Measurements from ENCODE around the gene DAAM1.
A peak's percentile ranks its signal among the peaks of the same experiment; 100 is the strongest.

Gene DAAM1

DNA sequence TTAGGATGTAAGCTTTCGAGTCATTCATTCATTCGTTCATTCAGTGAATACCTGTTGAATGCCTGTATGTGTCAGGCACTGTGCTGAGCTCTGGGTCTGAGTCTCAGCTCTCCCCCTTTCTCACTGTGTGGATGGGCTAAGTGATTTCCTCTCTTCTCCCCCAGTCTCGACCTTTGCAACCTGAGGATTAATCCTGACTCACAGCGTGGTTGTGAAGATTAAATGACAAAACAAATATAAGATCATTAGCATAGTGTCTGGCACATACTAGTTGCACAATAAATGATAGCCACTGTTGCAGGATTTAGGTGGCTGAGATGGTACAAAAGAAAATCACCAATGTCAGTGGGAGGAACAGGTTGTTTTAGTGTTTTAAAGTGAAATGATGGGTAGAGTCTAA lies 140.0 kb downstream of the DAAM1 start:
- TF ChIP-seq, protein P1, sequence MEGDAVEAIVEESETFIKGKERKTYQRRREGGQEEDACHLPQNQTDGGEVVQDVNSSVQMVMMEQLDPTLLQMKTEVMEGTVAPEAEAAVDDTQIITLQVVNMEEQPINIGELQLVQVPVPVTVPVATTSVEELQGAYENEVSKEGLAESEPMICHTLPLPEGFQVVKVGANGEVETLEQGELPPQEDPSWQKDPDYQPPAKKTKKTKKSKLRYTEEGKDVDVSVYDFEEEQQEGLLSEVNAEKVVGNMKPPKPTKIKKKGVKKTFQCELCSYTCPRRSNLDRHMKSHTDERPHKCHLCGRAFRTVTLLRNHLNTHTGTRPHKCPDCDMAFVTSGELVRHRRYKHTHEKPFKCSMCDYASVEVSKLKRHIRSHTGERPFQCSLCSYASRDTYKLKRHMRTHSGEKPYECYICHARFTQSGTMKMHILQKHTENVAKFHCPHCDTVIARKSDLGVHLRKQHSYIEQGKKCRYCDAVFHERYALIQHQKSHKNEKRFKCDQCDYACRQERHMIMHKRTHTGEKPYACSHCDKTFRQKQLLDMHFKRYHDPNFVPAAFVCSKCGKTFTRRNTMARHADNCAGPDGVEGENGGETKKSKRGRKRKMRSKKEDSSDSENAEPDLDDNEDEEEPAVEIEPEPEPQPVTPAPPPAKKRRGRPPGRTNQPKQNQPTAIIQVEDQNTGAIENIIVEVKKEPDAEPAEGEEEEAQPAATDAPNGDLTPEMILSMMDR (IDR thresholded peaks at IDR 0.05; ENCODE audit: extremely low read depth, missing control alignments), result no peak

DNA sequence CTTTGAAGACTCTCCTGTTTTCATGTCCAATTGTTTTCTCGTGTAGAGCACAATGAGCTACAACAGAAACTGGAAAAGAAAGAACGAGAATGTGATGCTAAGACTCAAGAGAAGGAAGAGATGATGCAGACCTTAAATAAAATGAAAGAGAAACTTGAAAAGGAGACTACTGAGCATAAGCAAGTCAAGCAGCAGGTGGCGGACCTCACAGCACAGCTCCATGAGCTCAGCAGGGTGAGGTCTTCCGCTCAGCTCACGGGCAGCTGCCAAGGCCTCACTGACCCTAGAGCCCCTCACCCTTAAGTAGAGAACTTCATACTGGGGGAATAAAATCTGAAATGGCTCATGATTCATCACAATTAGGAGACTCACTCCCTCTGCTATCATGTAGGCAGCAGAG lies 142.0 kb downstream of the DAAM1 start:
- TF ChIP-seq, protein P1 (IDR thresholded peaks at IDR 0.05; ENCODE audit: extremely low read depth, missing control alignments), result peak; percentile 21
- DNase-seq (ENCODE audit: low spot score), result peak; percentile 29

More for the DNA sequence above, 140.0 kb downstream of the DAAM1 start:
- no peak for DNase-seq (ENCODE audit: low spot score)

DNA sequence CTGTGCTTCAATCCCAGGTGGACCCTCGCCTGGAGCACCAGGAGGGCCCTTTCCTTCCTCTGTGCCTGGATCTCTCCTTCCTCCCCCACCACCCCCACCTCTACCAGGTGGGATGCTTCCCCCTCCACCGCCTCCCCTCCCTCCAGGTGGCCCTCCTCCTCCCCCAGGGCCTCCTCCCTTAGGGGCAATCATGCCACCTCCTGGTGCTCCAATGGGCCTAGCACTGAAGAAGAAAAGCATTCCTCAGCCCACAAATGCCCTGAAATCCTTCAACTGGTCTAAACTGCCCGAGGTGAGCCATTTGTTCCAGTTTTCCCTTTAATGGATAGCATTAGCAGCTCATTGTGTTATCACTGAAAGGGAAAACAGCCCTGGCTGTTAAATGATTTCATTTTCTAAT lies 142.8 kb downstream of the DAAM1 start:
- DNase-seq (ENCODE audit: low spot score), result no peak
- TF ChIP-seq, protein P1 (IDR thresholded peaks at IDR 0.05; ENCODE audit: extremely low read depth, missing control alignments), result no peak

DNA sequence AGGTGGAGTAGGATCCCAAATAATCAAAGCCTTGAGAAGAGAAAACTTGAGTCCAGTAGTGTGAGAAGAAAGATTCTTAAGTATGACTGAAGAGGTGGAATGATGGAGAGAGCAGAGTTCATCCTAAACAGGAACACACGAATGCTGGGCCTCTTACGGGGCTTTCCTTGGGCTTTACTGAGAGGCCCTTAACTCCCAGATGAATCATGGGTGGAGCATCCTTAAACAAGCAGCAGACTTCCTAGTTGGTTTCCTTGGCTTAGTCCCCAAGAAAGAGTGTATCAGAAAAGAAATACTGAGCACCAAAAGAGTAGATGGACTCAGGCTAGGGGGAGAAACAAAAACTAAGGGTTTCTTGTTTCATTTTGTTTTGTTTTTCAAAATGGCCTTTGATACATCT lies 144.3 kb downstream of the DAAM1 start:
- no peak for DNase-seq (ENCODE audit: low spot score)
- TF ChIP-seq, protein P1 (IDR thresholded peaks at IDR 0.05; ENCODE audit: extremely low read depth, missing control alignments), result no peak

DNA sequence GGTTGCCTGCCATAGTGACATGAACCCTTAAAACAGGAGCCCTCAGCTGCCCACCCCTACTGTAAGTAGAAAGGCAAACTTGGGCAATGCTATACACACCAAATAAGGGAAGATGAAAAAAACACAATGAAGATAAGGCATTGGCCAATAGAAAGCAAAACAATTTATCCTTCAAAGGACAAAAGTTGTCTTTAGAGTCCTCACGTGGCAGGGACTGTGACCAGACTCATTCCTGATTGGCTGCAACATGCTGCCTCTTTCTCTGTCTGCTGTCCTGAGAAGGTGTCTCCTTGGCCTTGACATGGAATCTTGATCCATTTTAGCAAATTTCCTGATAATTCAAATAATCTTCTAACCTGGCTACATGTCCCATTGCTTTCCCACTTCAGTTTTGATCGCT lies 144.8 kb downstream of the DAAM1 start:
- no peak for DNase-seq (ENCODE audit: low spot score)

DNA sequence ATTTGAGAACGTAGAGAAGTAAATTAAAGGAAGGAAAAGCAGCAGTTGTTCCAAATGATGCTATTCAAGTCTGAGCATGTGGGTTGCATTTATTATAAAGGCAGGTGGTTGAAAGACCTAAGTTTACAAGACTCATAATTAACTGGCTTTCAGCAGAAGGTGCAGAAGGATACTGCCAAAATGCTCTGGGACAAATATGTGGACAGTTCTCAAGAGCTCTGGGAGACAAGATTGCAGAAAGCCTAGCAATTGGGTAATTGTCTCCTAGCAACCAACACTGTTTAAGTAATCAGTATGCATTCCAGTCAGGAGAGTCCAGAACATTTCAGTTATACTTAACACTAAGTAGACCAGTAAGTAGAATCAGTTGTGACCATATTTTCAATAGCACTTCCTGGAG lies 145.2 kb downstream of the DAAM1 start:
- DNase-seq (ENCODE audit: low spot score), result no peak
- TF ChIP-seq, protein P1 (IDR thresholded peaks at IDR 0.05; ENCODE audit: extremely low read depth, missing control alignments), result no peak

More for the DNA sequence above, 144.8 kb downstream of the DAAM1 start:
- TF ChIP-seq, protein P1 (IDR thresholded peaks at IDR 0.05; ENCODE audit: extremely low read depth, missing control alignments), result no peak

DNA sequence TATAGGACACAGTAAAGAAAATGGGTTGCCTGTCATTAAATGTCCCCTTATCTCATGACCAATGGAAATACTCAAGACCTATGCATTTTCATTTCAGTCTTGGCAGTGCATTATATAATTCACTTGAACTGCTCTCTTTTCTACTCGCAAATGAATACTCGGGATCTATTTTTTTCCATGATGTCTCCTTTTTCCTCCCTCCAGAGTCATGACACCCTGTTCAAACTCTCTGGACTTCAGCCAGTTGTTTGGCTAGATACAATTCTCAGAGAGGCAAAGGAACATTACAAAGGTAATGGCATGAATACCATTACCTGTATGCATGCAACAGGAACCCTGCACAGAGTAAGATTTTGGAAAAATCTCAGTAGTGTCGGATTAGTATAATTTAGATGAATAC lies 145.8 kb downstream of the DAAM1 start:
- TF ChIP-seq, protein P1 (IDR thresholded peaks at IDR 0.05; ENCODE audit: extremely low read depth, missing control alignments), result no peak
- no peak for DNase-seq (ENCODE audit: low spot score)

Data from GM20000 (cell line).